DND-41 (cell line): ENCODE measurements around the gene GALK2.

Source experiments
- ATAC-seq: fragments of 200-7000 bp; cut with Tn5 transposase; 3 replicates; pipeline ENCODE4 v1.9.1; 2021; ENCODE audit warnings: low read depth; ENCODE audit not compliant: insufficient read depth
- DNase-seq: peaks from one replicate; pipeline ENCODE4 v3.0.0-alpha.2; 2020
- H2AFZ ChIP-seq: 2 replicates; pipeline ENCODE4 v1.6.0; 2012; ENCODE audit warnings: low read depth, low read length
- H3K27ac ChIP-seq: 2 replicates; pipeline ENCODE4 v1.5.1; 2012; ENCODE audit warnings: low read length, inconsistent platforms
- H3K27me3 ChIP-seq: fragments of 200-600 bp; sonication (generic); 2 replicates; pipeline ENCODE4 v1.6.0; 2012; ENCODE audit warnings: low read length, mild to moderate bottlenecking, inconsistent platforms; ENCODE audit not compliant: insufficient read depth, poor library complexity
- H3K36me3 ChIP-seq: 2 replicates; pipeline ENCODE4 v1.5.1; 2012; ENCODE audit warnings: low read length, inconsistent platforms; ENCODE audit not compliant: insufficient read depth
- H3K4me1 ChIP-seq: 2 replicates; pipeline ENCODE4 v1.5.1; 2012; ENCODE audit warnings: mild to moderate bottlenecking, low read length; ENCODE audit not compliant: insufficient read depth
- H3K4me2 ChIP-seq: 2 replicates; pipeline ENCODE4 v1.6.0; 2012; ENCODE audit warnings: mild to moderate bottlenecking, moderate library complexity, low read length, inconsistent platforms; ENCODE audit not compliant: insufficient read depth
- H3K4me3 ChIP-seq, 2 experiments: fragments of 200-600 bp in 1 of 2; shearing (Covaris generic) in 1 of 2; 2 replicates each; pipeline ENCODE4 v1.5.1; 2012 to 2016; ENCODE audit warnings: inconsistent platforms in 2 of 2, low read length in 2 of 2, mild to moderate bottlenecking in 2 of 2, low read depth in 1 of 2, moderate library complexity in 1 of 2
- H3K79me2 ChIP-seq: 2 replicates; pipeline ENCODE4 v1.6.0; 2012; ENCODE audit warnings: low read length, inconsistent platforms; ENCODE audit not compliant: insufficient read depth
- H3K9ac ChIP-seq: 2 replicates; pipeline ENCODE4 v1.6.0; 2012; ENCODE audit warnings: low read depth, mild to moderate bottlenecking, inconsistent platforms, low read length, moderate library complexity
- H3K9me3 ChIP-seq: 2 replicates; pipeline ENCODE4 v1.5.1; 2012; ENCODE audit warnings: low read length, moderate library complexity, mild to moderate bottlenecking, inconsistent platforms; ENCODE audit not compliant: insufficient read depth, severe bottlenecking
- H4K20me1 ChIP-seq: 2 replicates; pipeline ENCODE4 v1.6.0; 2012; ENCODE audit warnings: low read length; ENCODE audit not compliant: insufficient read depth
- CTCF ChIP-seq: IDR thresholded peaks from 2 replicates; pipeline ENCODE4 v1.5.1; 2012; ENCODE audit warnings: borderline replicate concordance, low read length, moderate library complexity, mild to moderate bottlenecking; ENCODE audit not compliant: poor library complexity, severe bottlenecking; ENCODE audit errors: extremely low read depth
- EZH2 ChIP-seq: IDR thresholded peaks from 3 replicates; pipeline ENCODE4 v1.6.1; 2012; ENCODE audit warnings: borderline replicate concordance, low read depth, mild to moderate bottlenecking, moderate library complexity, low read length, inconsistent platforms; ENCODE audit not compliant: severe bottlenecking

Gene GALK2

GRCh38 chr15:49148727-49149126 lies 21.3 kb upstream of the GALK2 start:
- Histone ChIP-seq H3K27ac (no peak overlapping the region), H3K36me3 (peaks cover 8% of the 10 kb centered on the region), H3K79me2 (peaks cover 96% of the 10 kb centered on the region), H4K20me1 (peaks cover 60% of the 10 kb centered on the region; the same call in 1 of the 2 replicates), H3K4me1 (peaks cover 14% of the 10 kb centered on the region), H3K4me2 (no peak overlapping the region), H3K9ac (no peak overlapping the region), H3K27me3 (no peaks in the 10 kb centered on the region), H3K4me3 (no peak overlapping the region), H3K9me3 (no peaks in the 10 kb centered on the region), H2AFZ (no peak overlapping the region)
- DNase-seq (no peak), ATAC-seq (no peak)
- TF ChIP-seq EZH2 (no peak), CTCF (no peak)

- DNase-seq = no peak
- ATAC-seq = no peak
- no peak for TF ChIP-seq EZH2
- TF ChIP-seq CTCF = no peak
- H3K4me2 ChIP-seq = no peak overlapping the region
- H3K9ac ChIP-seq = no peak overlapping the region
- peaks cover 27% of the 10 kb centered on the region for H3K4me1 ChIP-seq
- H3K36me3 ChIP-seq = peaks cover 4% of the 10 kb centered on the region; the same call in 1 of the 2 replicates
- H2AFZ ChIP-seq = no peak overlapping the region
- H3K79me2 ChIP-seq = peaks cover 95% of the 10 kb centered on the region
- H3K27ac ChIP-seq = no peak overlapping the region
- peaks cover 40% of the 10 kb centered on the region; the same call in 1 of the 2 replicates for H4K20me1 ChIP-seq
- H3K4me3 ChIP-seq = no peak overlapping the region
- H3K27me3 ChIP-seq = no peaks in the 10 kb centered on the region
- no peaks in the 10 kb centered on the region for H3K9me3 ChIP-seq
Observed at GRCh38 chr15:49151831-49152230, 18.2 kb upstream of the GALK2 start.

- TF ChIP-seq CTCF (no peak), EZH2 (no peak)
- DNase-seq = no peak
Observed at GRCh38 chr15:49152552-49153312, 17.3 kb upstream of the GALK2 start.

More at GRCh38 chr15:49152552-49153312, 17.3 kb upstream of the GALK2 start:
- H3K79me2 ChIP-seq = peaks cover 94% of the 10 kb centered on the region
- H3K4me2 ChIP-seq = peak overlapping the region; percentile 78; the same call in 1 of the 2 replicates
- no peaks in the 10 kb centered on the region for H3K27me3 ChIP-seq
- H3K4me1 ChIP-seq = peaks cover 36% of the 10 kb centered on the region
- no peak overlapping the region for H3K9ac ChIP-seq
- H3K9me3 ChIP-seq = no peaks in the 10 kb centered on the region
- ATAC-seq = no peak
- H3K4me3 ChIP-seq = no peak overlapping the region
- H3K27ac ChIP-seq = no peak overlapping the region
- no peak overlapping the region for H2AFZ ChIP-seq
- H3K36me3 ChIP-seq = peaks cover 4% of the 10 kb centered on the region; the same call in 1 of the 2 replicates
- H4K20me1 ChIP-seq = peaks cover 31% of the 10 kb centered on the region; the same call in 1 of the 2 replicates
